Activated B cell treated with CpG ODN at 0.5 μM for 24 hours (primary cell): ENCODE data around the gene CHST9. TPM values are rescaled to one million over a fixed set of nuclear protein-coding genes. Genes with fewer than 3 reads are reported as not detected.

Experiments used
- ATAC-seq: fragments of 200-7000 bp; cut with Tn5 transposase; one replicate; pipeline ENCODE4 v1.10.0; 2021; ENCODE audit warnings: low read depth, mild to moderate bottlenecking, moderate library complexity
- CTCF ChIA-PET: fragments of 350-600 bp; sonication (Branson Sonifier 250); formaldehyde crosslinking; loops from one replicate; lab custom pipeline; 2021; ENCODE audit warnings: antibody characterized with exemption; lab: Charles Lee
- POLR2A ChIA-PET: fragments of 350-600 bp; sonication (Branson Sonifier 250); formaldehyde crosslinking; loops from one replicate; lab custom pipeline; 2021; ENCODE audit warnings: antibody characterized with exemption; lab: Charles Lee
- DNase-seq: peaks from one replicate; pipeline ENCODE4 v3.0.0; 2022
- H3K27ac Mint-ChIP-seq: one replicate; pipeline ENCODE4 v1.8.0; 2020; ENCODE audit warnings: mixed read lengths
- H3K27me3 Mint-ChIP-seq: one replicate; pipeline ENCODE4 v1.8.0; 2021; ENCODE audit warnings: mixed read lengths
- H3K36me3 Mint-ChIP-seq: one replicate; pipeline ENCODE4 v1.8.0; 2021; ENCODE audit warnings: low read depth, mixed read lengths
- H3K4me1 Mint-ChIP-seq: one replicate; pipeline ENCODE4 v1.8.0; 2021; ENCODE audit warnings: mixed read lengths
- H3K4me3 Mint-ChIP-seq: one replicate; pipeline ENCODE4 v1.8.0; 2020; ENCODE audit warnings: mild to moderate bottlenecking, mixed read lengths
- H3K9me3 Mint-ChIP-seq: one replicate; pipeline ENCODE4 v1.8.0; 2020; ENCODE audit warnings: mixed read lengths
- CTCF ChIP-seq: fragments of 200-600 bp; IDR thresholded peaks from one replicate; pipeline ENCODE4 v1.8.0; 2022; ENCODE audit warnings: antibody characterized with exemption, mild to moderate bottlenecking
- intact Hi-C: fragments of 100-400 bp; cut with micrococcal nuclease; formaldehyde crosslinking; loops from one replicate; pipeline ENCODE4 v1.15.1; 2024
- total RNA-seq: library from RNA; stranded (reverse); gene quantifications from 2 replicates; pipeline ENCODE4 v1.2.3, GENCODE V29; 2022

The CHST9 gene
- total RNA-seq, 1 donor from 2014 or later: not detected

GRCh38 chr18:27135504-27136207 is 49.5 kb downstream of the CHST9 start:
- Mint-ChIP-seq H3K36me3 (no peaks in the 10 kb centered on the region), H3K4me3 (no peak overlapping the region), H3K27me3 (no peaks in the 10 kb centered on the region), H3K27ac (no peak overlapping the region), H3K9me3 (no peaks in the 10 kb centered on the region), H3K4me1 (no peaks in the 10 kb centered on the region)
- DNase-seq (no peak), ATAC-seq (no peak)
- POLR2A ChIA-PET: no interaction called here
- CTCF ChIA-PET: no interaction called here
- intact Hi-C loops: no loop called here
- TF ChIP-seq CTCF: no peak

DNA sequence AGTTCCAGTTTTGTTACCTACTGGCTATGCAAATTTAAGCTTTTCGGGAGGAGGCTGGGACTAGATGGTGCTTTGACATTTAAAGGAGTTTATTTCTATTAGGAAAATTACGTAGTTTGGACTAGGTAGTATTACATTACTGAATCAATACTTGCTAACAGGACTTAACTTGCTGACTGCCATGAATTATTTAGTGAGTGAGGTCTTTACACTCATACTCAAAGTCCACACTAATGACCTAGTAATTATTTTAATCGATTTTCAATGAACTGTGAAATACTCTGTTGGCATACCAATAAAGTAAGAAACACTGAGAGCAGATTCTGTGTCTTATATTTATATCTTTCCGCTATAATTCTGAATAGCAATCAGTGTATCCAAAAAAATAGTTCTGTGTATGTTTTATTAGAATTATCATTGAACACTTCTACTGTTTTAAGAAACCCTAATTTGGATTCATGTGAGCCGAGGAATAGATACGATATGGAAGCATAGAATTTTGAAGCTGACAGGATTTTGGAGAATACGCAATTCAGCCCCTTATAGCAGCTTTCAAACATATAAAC is 55.0 kb downstream of the CHST9 start:
- no peak for ATAC-seq
- H3K27me3 Mint-ChIP-seq: no peaks in the 10 kb centered on the region
- no peaks in the 10 kb centered on the region for H3K4me1 Mint-ChIP-seq
- no peak overlapping the region for H3K27ac Mint-ChIP-seq
- H3K36me3 Mint-ChIP-seq: no peaks in the 10 kb centered on the region
- intact Hi-C loops: no loop called here
- DNase-seq: no peak
- H3K9me3 Mint-ChIP-seq: no peaks in the 10 kb centered on the region
- POLR2A ChIA-PET: no interaction called here
- no peak for TF ChIP-seq CTCF
- H3K4me3 Mint-ChIP-seq: no peak overlapping the region
- CTCF ChIA-PET: no interaction called here

DNA sequence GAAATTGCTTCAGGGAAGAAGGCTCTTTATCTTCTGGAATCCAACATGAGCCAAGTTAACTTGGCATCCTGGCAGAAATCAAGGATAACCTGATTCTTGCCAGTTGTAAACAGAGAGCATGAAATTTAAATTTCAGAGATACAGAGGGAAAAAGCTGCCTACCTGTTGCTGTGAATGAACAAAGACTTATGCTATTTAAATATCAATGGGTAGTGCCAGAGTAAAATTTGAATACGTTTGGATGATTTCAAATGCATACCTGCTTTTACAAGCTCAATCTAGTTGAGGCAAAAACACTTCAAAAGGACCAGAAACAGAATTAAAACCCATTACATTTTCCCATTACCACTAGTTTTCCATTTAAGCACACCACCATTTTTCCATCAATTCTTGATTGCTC is 60.9 kb downstream of the CHST9 start:
- H3K27me3 Mint-ChIP-seq: no peaks in the 10 kb centered on the region
- no peaks in the 10 kb centered on the region for H3K36me3 Mint-ChIP-seq
- ATAC-seq (no peak), DNase-seq (no peak)
- TF ChIP-seq CTCF: no peak
- H3K4me3 Mint-ChIP-seq: no peak overlapping the region
- ChIA-PET CTCF (no interaction called here), POLR2A (no interaction called here)
- intact Hi-C loops: no loop called here
- no peaks in the 10 kb centered on the region for H3K9me3 Mint-ChIP-seq
- no peaks in the 10 kb centered on the region for H3K4me1 Mint-ChIP-seq
- H3K27ac Mint-ChIP-seq: no peak overlapping the region

GRCh38 chr18:27121108-27121507 is 64.0 kb downstream of the CHST9 start:
- ChIA-PET CTCF (no interaction called here), POLR2A (no interaction called here)
- no peak overlapping the region for H3K27ac Mint-ChIP-seq
- no peak for TF ChIP-seq CTCF
- no peak overlapping the region for H3K4me3 Mint-ChIP-seq
- no peaks in the 10 kb centered on the region for H3K4me1 Mint-ChIP-seq
- peaks cover 3% of the 10 kb centered on the region for H3K9me3 Mint-ChIP-seq
- intact Hi-C loops: no loop called here
- H3K36me3 Mint-ChIP-seq: no peaks in the 10 kb centered on the region
- no peak for ATAC-seq
- H3K27me3 Mint-ChIP-seq: no peaks in the 10 kb centered on the region
- no peak for DNase-seq

DNA sequence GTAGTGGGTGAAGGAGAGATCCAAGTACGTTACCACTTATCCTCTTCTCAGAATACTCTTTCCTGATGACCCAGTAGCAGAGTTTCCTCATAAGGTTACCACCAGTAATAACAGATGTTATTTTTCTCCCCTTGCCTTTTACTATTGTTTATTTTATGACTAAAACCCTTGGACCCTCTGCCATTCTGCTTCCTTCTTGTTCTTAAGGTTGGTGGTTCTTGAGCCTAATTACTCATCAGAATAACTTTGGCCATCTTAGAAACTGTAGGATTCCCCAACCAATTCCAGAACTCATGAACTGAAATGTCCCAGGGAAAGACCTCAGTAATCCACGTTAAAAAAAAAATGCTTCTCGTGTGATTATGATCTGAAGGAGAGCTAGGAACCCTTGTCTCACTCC is 64.9 kb downstream of the CHST9 start:
- Mint-ChIP-seq H3K27me3 (no peaks in the 10 kb centered on the region), H3K4me1 (no peaks in the 10 kb centered on the region), H3K9me3 (peaks cover 3% of the 10 kb centered on the region), H3K27ac (no peak overlapping the region), H3K36me3 (no peaks in the 10 kb centered on the region), H3K4me3 (no peak overlapping the region)
- DNase-seq: no peak
- CTCF ChIA-PET: no interaction called here
- intact Hi-C loops: no loop called here
- POLR2A ChIA-PET: no interaction called here
- TF ChIP-seq CTCF: no peak
- ATAC-seq: no peak
